Left colon (tissue), 2 donors: ENCODE results near the gene OR11H12. TPM values are rescaled to one million over a fixed set of nuclear protein-coding genes. Genes with fewer than 3 reads are reported as not detected.
"Not testable (repeated sequence)": the region's sequence is repeated elsewhere in the genome, so short reads cannot be mapped to it uniquely, and the experiment has no call there.

Experiments
- ATAC-seq: fragments of 200-7000 bp; cut with Tn5 transposase; one replicate; pipeline ENCODE4 v1.9.1; 2020; ENCODE audit warnings: mild to moderate bottlenecking, moderate library complexity
- DNase-seq, 2 donors: peaks; one replicate each; pipeline ENCODE4 v3.0.0-alpha.2; 2020
- intact Hi-C, 2 donors: fragments of 100-400 bp; cut with DNase I in 1 of 2; cut with micrococcal nuclease in 1 of 2; formaldehyde crosslinking; loops; one replicate each; pipeline versions ENCODE4 v1.11.2 to v1.14.0; 2022; cut with DNase I, micrococcal nuclease
- long read RNA-seq: library from polyadenylated mRNA; unstranded; transcript quantifications from one replicate; pipeline ENCODE4 v2.0.0, GENCODE V29; 2021
- total RNA-seq, 2 donors: library from RNA; stranded (reverse); fragmentation: NEBNext Ultra II Directional; extraction: Animal tissue kit (Norgen Biotek cat#: 25700); gene quantifications; one replicate each; pipeline ENCODE4 v1.2.1, GENCODE V29; 2021
- donor health status: DM: no; HTN: no; CAD: no.
- donor health status: DM: yes; HTN: yes; CAD: no.

Gene OR11H12, protein sequence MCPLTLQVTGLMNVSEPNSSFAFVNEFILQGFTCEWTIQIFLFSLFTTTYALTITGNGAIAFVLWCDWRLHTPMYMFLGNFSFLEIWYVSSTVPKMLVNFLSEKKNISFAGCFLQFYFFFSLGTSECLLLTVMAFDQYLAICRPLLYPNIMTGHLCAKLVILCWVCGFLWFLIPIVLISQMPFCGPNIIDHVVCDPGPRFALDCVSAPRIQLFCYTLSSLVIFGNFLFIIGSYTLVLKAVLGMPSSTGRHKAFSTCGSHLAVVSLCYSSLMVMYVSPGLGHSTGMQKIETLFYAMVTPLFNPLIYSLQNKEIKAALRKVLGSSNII
- total RNA-seq, result not detected
- long read RNA-seq, result 0 reads

GRCh38 chr14:18600817-18601216 is at the start of gene OR11H12:
OR11H12 (plus strand) TSS chr14:18601117; CDS start chr14:18601117, 0 bp downstream.
- intact Hi-C loops, DNase-seq, ATAC-seq: not testable (repeated sequence)

DNA sequence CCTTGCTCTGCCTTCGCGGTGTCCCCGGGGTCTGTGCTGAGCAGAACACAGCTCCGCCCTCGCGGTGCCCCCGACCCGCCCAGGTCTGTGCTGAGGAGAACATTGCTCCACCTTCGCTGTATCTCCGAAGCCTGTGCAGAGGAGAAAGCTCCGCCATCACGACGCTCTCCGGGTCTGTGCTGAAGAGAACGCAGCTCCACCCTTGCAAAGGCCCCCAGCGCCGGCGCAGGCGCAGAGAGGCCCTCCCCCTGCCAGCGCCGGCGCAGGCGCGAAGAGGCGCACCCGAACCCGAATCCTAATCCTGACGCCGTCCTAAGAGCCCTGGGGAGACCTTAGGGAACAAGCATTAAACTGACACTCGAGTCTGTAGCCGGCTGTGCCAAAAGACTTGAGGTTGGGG is 18.0 kb upstream of the OR11H12 start:
- ATAC-seq, DNase-seq, intact Hi-C loops: not testable (repeated sequence)

GRCh38 chr14:18626610-18627213 is 25.8 kb downstream of the OR11H12 start:
- intact Hi-C loops, ATAC-seq, DNase-seq: not testable (repeated sequence)

GRCh38 chr14:18636066-18636465 is 35.1 kb downstream of the OR11H12 start:
- intact Hi-C loops, DNase-seq, ATAC-seq: not testable (repeated sequence)

DNA sequence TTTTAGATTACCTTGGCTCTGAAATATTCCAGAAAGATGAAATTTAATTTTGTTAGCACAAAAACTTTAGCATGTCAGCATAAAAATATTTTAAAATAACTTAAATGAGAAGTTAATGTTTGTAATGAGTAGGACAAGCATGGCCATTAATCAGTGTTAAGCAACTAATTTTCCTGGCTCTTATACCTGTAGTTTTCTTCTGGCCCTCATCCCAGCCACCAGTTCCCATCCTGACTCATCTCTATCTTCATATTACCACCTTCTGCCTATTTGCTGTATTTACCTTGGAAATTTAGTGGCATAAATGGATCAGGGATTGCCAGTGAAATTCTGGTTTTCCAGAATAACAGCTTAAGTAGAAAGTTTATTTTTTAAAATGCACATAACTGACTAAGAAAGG is 37.1 kb downstream of the OR11H12 start:
- ATAC-seq, intact Hi-C loops, DNase-seq: not testable (repeated sequence)

DNA sequence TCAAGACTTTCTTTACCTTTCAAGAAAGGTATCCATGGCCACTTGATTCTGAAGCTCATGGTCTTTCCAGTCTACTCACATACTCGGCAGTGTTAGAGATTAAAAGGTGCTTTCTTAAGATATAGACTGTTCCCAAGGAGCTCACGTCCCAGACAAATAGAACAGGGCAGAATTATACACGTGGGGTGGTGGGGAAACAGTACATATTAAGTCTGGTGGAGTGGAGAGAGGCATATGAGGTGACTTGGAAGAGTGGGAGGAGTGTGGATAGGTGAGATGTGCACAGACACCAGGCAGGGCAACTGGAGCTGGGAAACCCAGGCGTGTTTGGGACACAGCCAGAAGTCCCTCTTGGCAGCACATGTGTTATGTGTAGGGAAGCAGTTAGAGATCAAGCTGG is 37.9 kb downstream of the OR11H12 start:
- DNase-seq, intact Hi-C loops, ATAC-seq: not testable (repeated sequence)

GRCh38 chr14:18646075-18646730 is 45.3 kb downstream of the OR11H12 start:
- DNase-seq, ATAC-seq: not testable (repeated sequence)

More at GRCh38 chr14:18646075-18646730, 45.3 kb downstream of the OR11H12 start:
- intact Hi-C loops, result not testable (repeated sequence)
